Astrocyte of the hippocampus (primary cell): ENCODE results near the gene CDYL2.
"Not testable (repeated sequence)": the region's sequence is repeated elsewhere in the genome, so short reads cannot be mapped to it uniquely, and the experiment has no call there.

Source experiments
- DNase-seq: peaks from one replicate; pipeline ENCODE4 v3.0.0; 2011; ENCODE audit warnings: low read depth, low spot score

Gene CDYL2

GRCh38 chr16:80670170-80670865 lies 134.1 kb downstream of the CDYL2 start:
- DNase-seq = no peak

GRCh38 chr16:80669673-80670072 lies 134.7 kb downstream of the CDYL2 start:
- DNase-seq = no peak

GRCh38 chr16:80667925-80668324 lies 136.5 kb downstream of the CDYL2 start:
- DNase-seq = no peak

- no peak for DNase-seq
These were observed 137.2 kb downstream of the CDYL2 start for GRCh38 chr16:80667251-80667560.

GRCh38 chr16:80666378-80667250 lies 137.8 kb downstream of the CDYL2 start:
- DNase-seq = no peak

GRCh38 chr16:80665356-80665755 lies 139.0 kb downstream of the CDYL2 start:
- DNase-seq = no peak

- DNase-seq = no peak
These were observed 139.6 kb downstream of the CDYL2 start for GRCh38 chr16:80664786-80665185.

- DNase-seq = no peak
These were observed 140.2 kb downstream of the CDYL2 start for GRCh38 chr16:80664226-80664625.

GRCh38 chr16:80663078-80663477 lies 141.3 kb downstream of the CDYL2 start:
- no peak for DNase-seq

- DNase-seq = no peak
These were observed 144.5 kb downstream of the CDYL2 start for GRCh38 chr16:80659865-80660264.

- DNase-seq = no peak
These were observed 147.7 kb downstream of the CDYL2 start for GRCh38 chr16:80656711-80657150.

- DNase-seq = no peak
These were observed 148.2 kb downstream of the CDYL2 start for GRCh38 chr16:80656161-80656560.

- no peak for DNase-seq
These were observed 148.6 kb downstream of the CDYL2 start for GRCh38 chr16:80655751-80656150.

GRCh38 chr16:80654094-80654862 lies 150.1 kb downstream of the CDYL2 start:
- no peak for DNase-seq

GRCh38 chr16:80652441-80652840 lies 152.0 kb downstream of the CDYL2 start:
- no peak for DNase-seq

GRCh38 chr16:80650281-80650680 lies 154.1 kb downstream of the CDYL2 start:
- not testable (repeated sequence) for DNase-seq

- no peak for DNase-seq
These were observed 164.1 kb downstream of the CDYL2 start for GRCh38 chr16:80640316-80640715.

- DNase-seq = no peak
These were observed 164.8 kb downstream of the CDYL2 start for GRCh38 chr16:80639636-80640035.

- DNase-seq = no peak
These were observed 166.8 kb downstream of the CDYL2 start for GRCh38 chr16:80637621-80638020.

- no peak for DNase-seq
These were observed 172.8 kb downstream of the CDYL2 start for GRCh38 chr16:80631581-80631980.

- DNase-seq = no peak
These were observed 176.1 kb downstream of the CDYL2 start for GRCh38 chr16:80628254-80628653.

GRCh38 chr16:80627108-80627507 lies 177.3 kb downstream of the CDYL2 start:
- no peak for DNase-seq
